ENCODE data around the gene EEFSEC. TPM values are rescaled to one million over a fixed set of nuclear protein-coding genes. Genes with fewer than 3 reads are reported as not detected.

Gene EEFSEC
- total RNA-seq, 1 experiment from 2014 or later = 37.7 TPM

DNA sequence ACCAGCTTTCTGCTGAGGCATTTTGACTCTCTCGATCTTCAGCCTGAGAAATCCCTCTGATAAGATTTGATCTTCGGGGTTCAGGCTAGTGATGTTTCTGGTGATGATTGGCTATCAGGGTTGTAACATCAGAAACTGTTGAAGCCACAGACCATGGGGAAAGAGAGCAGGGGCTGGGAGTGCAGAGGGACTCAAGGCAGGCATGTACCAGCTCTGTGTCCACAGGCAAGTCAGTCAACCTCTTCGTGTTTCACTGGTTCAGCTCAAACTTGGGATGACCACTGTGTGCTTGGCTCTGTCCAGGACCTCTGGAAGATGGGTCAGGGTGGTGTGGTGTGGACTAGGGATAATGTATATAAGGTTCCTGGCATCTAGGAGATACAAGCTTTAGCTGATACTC, 116.5 kb downstream of the EEFSEC start:
- no peak overlapping the region for H3K27ac Mint-ChIP-seq (ENCODE audit: unreplicated experiment)
- intact Hi-C loops (cut with micrococcal nuclease; ENCODE audit: unreplicated experiment) = no loop called here
- no TSS peak for BruUV-seq (replicated peaks)
- DNase-seq = no peak
- H3K9me3 Mint-ChIP-seq (ENCODE audit: low read depth, unreplicated experiment) = no peaks in the 10 kb centered on the region
- H3K4me3 Mint-ChIP-seq (ENCODE audit: low read depth, unreplicated experiment) = no peak overlapping the region
- no peaks in the 10 kb centered on the region for H3K36me3 Mint-ChIP-seq (ENCODE audit: insufficient read depth, unreplicated experiment)
- TF ChIP-seq CTCF (IDR thresholded peaks at IDR 0.05; ENCODE audit: unreplicated experiment) = no peak
- H3K27me3 Mint-ChIP-seq (ENCODE audit: unreplicated experiment) = no peaks in the 10 kb centered on the region
- H3K4me1 Mint-ChIP-seq (ENCODE audit: low read depth, unreplicated experiment) = peaks cover 15% of the 10 kb centered on the region
- CTCF ChIA-PET = interaction anchor here (0.7 kb wide), 1 partner anchor 51 kb away, joined by 3 read pairs; no protein-coding TSS in a partner anchor

- intact Hi-C loops (cut with micrococcal nuclease; ENCODE audit: unreplicated experiment) = no loop called here
- DNase-seq = no peak
- Mint-ChIP-seq H3K9me3 (ENCODE audit: low read depth, unreplicated experiment) (no peaks in the 10 kb centered on the region), H3K36me3 (ENCODE audit: insufficient read depth, unreplicated experiment) (no peaks in the 10 kb centered on the region), H3K27ac (ENCODE audit: unreplicated experiment) (no peak overlapping the region), H3K4me1 (ENCODE audit: low read depth, unreplicated experiment) (peaks cover 15% of the 10 kb centered on the region), H3K4me3 (ENCODE audit: low read depth, unreplicated experiment) (no peak overlapping the region), H3K27me3 (ENCODE audit: unreplicated experiment) (no peaks in the 10 kb centered on the region)
- no peak for TF ChIP-seq CTCF (IDR thresholded peaks at IDR 0.05; ENCODE audit: unreplicated experiment)
- CTCF ChIA-PET = interaction anchor here (0.7 kb wide), 1 partner anchor 89 kb away, joined by 7 read pairs; no protein-coding TSS in a partner anchor
- BruUV-seq (replicated peaks) = no TSS peak
Measured at GRCh38 chr3:128270559-128271492, 117.5 kb downstream of the EEFSEC start.

GRCh38 chr3:128271536-128272332, 118.5 kb downstream of the EEFSEC start:
- no peak for TF ChIP-seq CTCF (IDR thresholded peaks at IDR 0.05; ENCODE audit: unreplicated experiment)
- peaks cover 7% of the 10 kb centered on the region for H3K4me1 Mint-ChIP-seq (ENCODE audit: low read depth, unreplicated experiment)
- no peaks in the 10 kb centered on the region for H3K36me3 Mint-ChIP-seq (ENCODE audit: insufficient read depth, unreplicated experiment)
- intact Hi-C loops (cut with micrococcal nuclease; ENCODE audit: unreplicated experiment) = no loop called here
- no peak overlapping the region for H3K4me3 Mint-ChIP-seq (ENCODE audit: low read depth, unreplicated experiment)
- CTCF ChIA-PET = interaction anchor here (0.7 kb wide), 1 partner anchor 88 kb away, joined by 7 read pairs; no protein-coding TSS in a partner anchor
- H3K27ac Mint-ChIP-seq (ENCODE audit: unreplicated experiment) = no peak overlapping the region
- no peak for DNase-seq
- no peaks in the 10 kb centered on the region for H3K27me3 Mint-ChIP-seq (ENCODE audit: unreplicated experiment)
- H3K9me3 Mint-ChIP-seq (ENCODE audit: low read depth, unreplicated experiment) = no peaks in the 10 kb centered on the region
- BruUV-seq (replicated peaks) = no TSS peak

GRCh38 chr3:128273109-128273840, 120.0 kb downstream of the EEFSEC start:
- Mint-ChIP-seq H3K4me3 (ENCODE audit: low read depth, unreplicated experiment) (no peak overlapping the region), H3K4me1 (ENCODE audit: low read depth, unreplicated experiment) (no peaks in the 10 kb centered on the region), H3K27ac (ENCODE audit: unreplicated experiment) (no peak overlapping the region), H3K27me3 (ENCODE audit: unreplicated experiment) (no peaks in the 10 kb centered on the region), H3K9me3 (ENCODE audit: low read depth, unreplicated experiment) (no peaks in the 10 kb centered on the region), H3K36me3 (ENCODE audit: insufficient read depth, unreplicated experiment) (no peaks in the 10 kb centered on the region)
- BruUV-seq (replicated peaks) = no TSS peak
- no peak for DNase-seq
- CTCF ChIA-PET = no interaction called here
- intact Hi-C loops (cut with micrococcal nuclease; ENCODE audit: unreplicated experiment) = no loop called here
- TF ChIP-seq CTCF (IDR thresholded peaks at IDR 0.05; ENCODE audit: unreplicated experiment) = no peak

All from Calu3 (cell line).